ENCODE data around the gene KLHDC4. TPM values are rescaled to one million over a fixed set of nuclear protein-coding genes. Genes with fewer than 3 reads are reported as not detected.
"Not testable (repeated sequence)": the region's sequence is repeated elsewhere in the genome, so short reads cannot be mapped to it uniquely, and the experiment has no call there.

KLHDC4 gene
- total and polyA plus RNA-seq, 7 donors = 12.7 to 71.0 (median 25.5) TPM

- no peak for TF ChIP-seq EP300 (IDR thresholded peaks at IDR 0.05)
- TF ChIP-seq CTCF (IDR thresholded peaks at IDR 0.05) = no peak
- no peak for TF ChIP-seq POLR2A (IDR thresholded peaks at IDR 0.05)
- no peak for TF ChIP-seq POLR2AphosphoS5 (IDR thresholded peaks at IDR 0.05)
- no peak for DNase-seq
- H3K9me3 ChIP-seq = no peaks in the 10 kb centered on the region
- peaks cover 0 to 20% (median 14%) of the 10 kb centered on the region in 4 donors for H3K4me1 ChIP-seq
- WGBS, 2 donors = 59 to 71% methylated on average over 10 of the region's 10 CpGs
- H3K27me3 ChIP-seq = peaks cover 0 to 5% (median 3%) of the 10 kb centered on the region in 3 donors
- no peak overlapping the region for H3K4me3 ChIP-seq
- H3K27ac ChIP-seq = peak overlapping the region in 2 of 4 donors; percentile 25 to 26
- no peaks in the 10 kb centered on the region for H3K36me3 ChIP-seq
- intact Hi-C loops (cut with DNase I) = no loop called here
Measured at GRCh38 chr16:87780385-87780989, 14.7 kb upstream of the KLHDC4 start.

GRCh38 chr16:87778830-87779579 is 13.2 kb upstream of the KLHDC4 start:
- intact Hi-C loops (cut with DNase I) = loop anchor here (1.0 to 2.0 kb wide), 3 partner anchors 74 to 130 kb away; no protein-coding TSS in a partner anchor
- DNase-seq = peak; percentile 95
- Histone ChIP-seq H3K27ac (peak overlapping the region in 3 of 4 donors; percentile 30 to 64 (median 53)), H3K36me3 (no peaks in the 10 kb centered on the region), H3K4me1 (peaks cover 0 to 20% (median 14%) of the 10 kb centered on the region in 4 donors), H3K9me3 (no peaks in the 10 kb centered on the region), H3K27me3 (peaks cover 0 to 5% (median 4%) of the 10 kb centered on the region in 3 donors), H3K4me3 (no peak overlapping the region)
- peak; percentile 91 to 96 (median 94) for TF ChIP-seq CTCF (IDR thresholded peaks at IDR 0.05)
- peak in 2 of 4 donors; percentile 54 to 59 for TF ChIP-seq POLR2AphosphoS5 (IDR thresholded peaks at IDR 0.05)
- TF ChIP-seq POLR2A (IDR thresholded peaks at IDR 0.05) = no peak
- peak in 1 of 4 donors; percentile 69 for TF ChIP-seq EP300 (IDR thresholded peaks at IDR 0.05)
- 26 to 29% methylated on average over 41 of the region's 41 CpGs for WGBS, 2 donors

GRCh38 chr16:87778476-87778829 is 12.7 kb upstream of the KLHDC4 start:
- intact Hi-C loops (cut with DNase I) = loop anchor here (2.0 kb wide), 2 partner anchors 74 to 130 kb away; no protein-coding TSS in a partner anchor
- peak overlapping the region in 3 of 4 donors; percentile 30 to 64 (median 53) for H3K27ac ChIP-seq
- TF ChIP-seq EP300 (IDR thresholded peaks at IDR 0.05) (no peak), POLR2A (IDR thresholded peaks at IDR 0.05) (no peak), POLR2AphosphoS5 (IDR thresholded peaks at IDR 0.05) (no peak), CTCF (IDR thresholded peaks at IDR 0.05) (no peak)
- no peaks in the 10 kb centered on the region for H3K36me3 ChIP-seq
- H3K4me3 ChIP-seq = no peak overlapping the region
- H3K9me3 ChIP-seq = no peaks in the 10 kb centered on the region
- peaks cover 0 to 9% (median 5%) of the 10 kb centered on the region in 3 donors for H3K27me3 ChIP-seq
- peaks cover 0 to 20% (median 14%) of the 10 kb centered on the region in 4 donors for H3K4me1 ChIP-seq
- DNase-seq = no peak
- 92 to 94% methylated on average over 13 of the region's 13 CpGs for WGBS, 2 donors

GRCh38 chr16:87773836-87774235 is 8.1 kb upstream of the KLHDC4 start:
- H3K4me3 ChIP-seq; intact Hi-C loops (cut with DNase I); H3K9me3 ChIP-seq; H3K36me3 ChIP-seq; H3K27ac ChIP-seq; H3K27me3 ChIP-seq; DNase-seq: not testable (repeated sequence)
- 84 to 90% methylated on average over 16 of the region's 16 CpGs for WGBS, 2 donors
- peaks cover 0 to 14% (median 10%) of the 10 kb centered on the region in 4 donors for H3K4me1 ChIP-seq

GRCh38 chr16:87767456-87767855 is 1.7 kb upstream of the KLHDC4 start:
- 48 to 74% methylated on average over 4 of the region's 4 CpGs for WGBS, 2 donors
- intact Hi-C loops (cut with DNase I) = loop anchor here (10.0 kb wide), 1 partner anchor 807 kb away; the partner anchor contains the start of gene ZC3H18
- Histone ChIP-seq H3K36me3 (peaks cover 0 to 18% (median 0%) of the 10 kb centered on the region in 4 donors), H3K4me1 (peaks cover 0 to 21% (median 16%) of the 10 kb centered on the region in 4 donors)
- H3K4me3 ChIP-seq, H3K27ac ChIP-seq, H3K27me3 ChIP-seq, DNase-seq, H3K9me3 ChIP-seq: not testable (repeated sequence)
